HG03521 (cell line): ENCODE measurements around the gene SLC35F2.
"Not testable (repeated sequence)": the region's sequence is repeated elsewhere in the genome, so short reads cannot be mapped to it uniquely, and the experiment has no call there.

Experiments
- ATAC-seq: cut with Tn5 transposase; IDR thresholded peaks from one replicate; pipeline ENCODE4 v1.9.1; 2021; ENCODE audit warnings: mild to moderate bottlenecking, moderate library complexity; ENCODE audit not compliant: unreplicated experiment

Gene SLC35F2

DNA sequence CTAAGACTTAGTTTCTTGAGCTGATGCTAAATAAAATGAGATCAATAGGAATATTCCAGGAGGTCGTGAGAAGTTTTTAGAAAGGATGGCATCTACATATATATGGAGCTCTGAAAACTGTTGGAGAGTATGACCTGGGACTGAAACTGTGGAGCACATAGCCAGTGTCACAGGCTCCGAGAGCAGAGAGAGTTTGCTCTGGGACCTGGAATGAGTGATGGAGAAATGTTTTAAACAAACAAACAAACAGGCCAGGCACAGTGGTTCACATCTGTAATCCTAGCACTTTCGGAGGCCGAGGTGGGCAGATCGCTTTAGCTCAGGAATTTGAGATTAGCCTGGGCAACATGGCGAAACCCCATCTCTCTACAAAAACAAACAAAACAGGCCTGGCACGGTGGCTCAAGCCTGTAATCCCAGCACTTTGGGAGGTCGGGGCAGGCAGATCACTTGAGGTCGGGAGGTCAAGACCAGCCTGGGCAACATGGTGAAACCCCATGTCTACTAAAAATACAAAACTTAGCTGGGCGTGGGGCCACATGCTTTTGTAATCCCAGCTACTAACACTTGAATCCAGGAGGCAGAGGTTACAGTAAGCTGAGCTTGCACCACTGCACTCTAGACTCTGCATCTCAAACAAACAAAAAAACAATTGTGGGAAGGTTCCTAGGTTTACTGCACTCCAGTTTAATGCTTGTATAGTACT is 67.1 kb downstream of the SLC35F2 start:
- no peak for ATAC-seq

GRCh38 chr11:107789767-107790166 is 68.8 kb downstream of the SLC35F2 start:
- no peak for ATAC-seq

GRCh38 chr11:107787733-107788132 is 70.9 kb downstream of the SLC35F2 start:
- no peak for ATAC-seq

GRCh38 chr11:107785401-107785800 is 73.2 kb downstream of the SLC35F2 start:
- no peak for ATAC-seq

GRCh38 chr11:107783121-107783520 is 75.5 kb downstream of the SLC35F2 start:
- no peak for ATAC-seq

DNA sequence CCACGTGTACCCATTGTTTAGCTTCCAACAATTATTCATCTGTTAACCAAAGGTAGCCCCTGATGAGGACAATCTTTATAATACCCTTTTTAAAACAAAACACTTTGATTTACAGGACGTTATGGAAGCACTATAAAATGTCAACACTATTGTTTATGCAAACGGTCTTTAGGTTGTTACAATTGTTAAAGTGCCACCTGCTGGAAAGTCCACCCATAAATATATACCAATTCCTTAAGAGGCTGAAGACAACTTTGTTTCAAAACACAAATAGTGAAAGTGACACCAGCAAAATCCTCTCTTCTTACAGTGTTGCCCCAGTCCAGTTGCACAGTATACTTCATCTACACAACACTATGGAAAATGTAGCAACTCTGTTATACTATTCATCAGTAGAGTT is 77.8 kb downstream of the SLC35F2 start:
- ATAC-seq, result no peak

DNA sequence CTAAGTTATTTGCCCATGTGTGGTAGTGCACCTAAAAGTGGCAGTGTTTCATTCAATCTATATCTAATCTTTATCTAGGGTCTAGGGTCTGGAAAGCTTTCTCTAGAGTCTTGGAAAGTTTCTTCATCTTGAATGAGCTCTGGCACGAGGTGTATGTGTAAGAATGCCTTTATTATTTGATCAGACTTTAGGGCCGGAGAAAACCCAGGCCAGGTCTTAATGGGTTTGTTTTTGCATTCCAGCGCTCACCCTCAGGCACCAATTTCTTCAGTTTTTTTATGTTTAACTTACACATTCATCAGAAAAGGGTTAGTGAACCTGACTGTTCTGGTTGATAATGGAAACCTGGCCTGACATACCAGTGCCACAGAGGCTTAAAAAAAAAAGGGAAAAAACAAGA is 78.5 kb downstream of the SLC35F2 start:
- ATAC-seq, result no peak

GRCh38 chr11:107778839-107779517 is 79.6 kb downstream of the SLC35F2 start:
- no peak for ATAC-seq

- ATAC-seq, result no peak
These were observed 81.5 kb downstream of the SLC35F2 start for GRCh38 chr11:107777110-107777509.

DNA sequence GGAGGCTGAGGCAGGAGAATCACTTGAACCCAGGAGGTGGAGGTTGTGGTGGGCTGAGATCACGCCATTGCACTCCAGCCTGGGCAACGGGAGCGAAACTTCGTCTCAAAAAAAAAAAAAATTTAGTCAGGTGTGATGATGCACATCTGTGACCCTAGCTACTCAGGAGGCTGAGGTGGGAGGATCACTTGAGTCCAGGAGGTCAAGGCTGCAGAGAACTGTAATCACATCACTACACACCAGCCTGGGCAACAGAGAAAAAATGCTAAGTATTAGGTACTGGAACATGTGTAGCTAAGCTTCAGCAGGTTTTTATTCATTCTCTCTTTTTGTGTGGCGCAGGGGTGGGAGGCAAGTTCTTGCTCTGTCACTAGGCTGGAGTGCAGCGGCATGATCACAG is 82.5 kb downstream of the SLC35F2 start:
- ATAC-seq, result no peak

GRCh38 chr11:107770551-107770951 is 88.0 kb downstream of the SLC35F2 start:
- ATAC-seq, result no peak

DNA sequence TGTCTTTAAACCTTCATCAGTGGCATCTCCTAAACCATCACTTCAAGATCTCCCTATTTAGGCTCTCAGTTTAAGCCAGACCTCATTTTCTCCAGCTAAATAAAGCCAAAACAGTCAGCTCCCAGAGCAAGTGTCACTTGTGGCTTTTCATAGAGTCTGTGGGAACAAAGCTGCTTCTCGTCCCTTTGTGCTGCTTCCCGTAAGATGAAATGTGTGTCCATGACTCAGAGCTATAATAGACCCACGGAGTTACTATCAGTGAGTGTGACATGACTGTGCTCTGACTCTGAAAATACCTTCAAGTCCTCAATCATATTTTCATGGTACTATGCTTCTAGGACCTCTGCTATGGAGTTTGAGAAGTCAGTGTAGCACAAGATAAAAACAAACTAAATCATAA is 89.4 kb downstream of the SLC35F2 start:
- no peak for ATAC-seq

GRCh38 chr11:107758719-107759355 is 99.8 kb downstream of the SLC35F2 start:
- ATAC-seq, result not testable (repeated sequence)

GRCh38 chr11:107757661-107758060 is 100.9 kb downstream of the SLC35F2 start:
- no peak for ATAC-seq

DNA sequence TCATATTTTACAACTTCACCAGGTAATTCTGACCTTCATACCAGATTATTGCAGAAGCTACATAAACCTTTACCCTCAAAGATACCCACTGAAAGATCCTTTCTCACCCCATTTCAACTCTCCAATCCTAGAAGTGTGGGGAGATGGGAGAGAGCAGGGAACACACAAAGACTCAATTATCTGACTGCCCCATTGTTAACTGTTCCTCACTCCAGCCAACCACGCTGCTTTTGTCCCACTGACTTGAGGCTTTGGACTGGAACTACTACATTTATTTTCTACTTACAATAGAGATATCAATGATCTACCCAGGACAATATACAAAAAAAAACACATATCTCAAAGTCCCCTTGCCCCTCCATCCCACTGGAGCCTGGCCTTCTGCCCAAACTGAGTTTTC is 102.0 kb downstream of the SLC35F2 start:
- ATAC-seq, result no peak

DNA sequence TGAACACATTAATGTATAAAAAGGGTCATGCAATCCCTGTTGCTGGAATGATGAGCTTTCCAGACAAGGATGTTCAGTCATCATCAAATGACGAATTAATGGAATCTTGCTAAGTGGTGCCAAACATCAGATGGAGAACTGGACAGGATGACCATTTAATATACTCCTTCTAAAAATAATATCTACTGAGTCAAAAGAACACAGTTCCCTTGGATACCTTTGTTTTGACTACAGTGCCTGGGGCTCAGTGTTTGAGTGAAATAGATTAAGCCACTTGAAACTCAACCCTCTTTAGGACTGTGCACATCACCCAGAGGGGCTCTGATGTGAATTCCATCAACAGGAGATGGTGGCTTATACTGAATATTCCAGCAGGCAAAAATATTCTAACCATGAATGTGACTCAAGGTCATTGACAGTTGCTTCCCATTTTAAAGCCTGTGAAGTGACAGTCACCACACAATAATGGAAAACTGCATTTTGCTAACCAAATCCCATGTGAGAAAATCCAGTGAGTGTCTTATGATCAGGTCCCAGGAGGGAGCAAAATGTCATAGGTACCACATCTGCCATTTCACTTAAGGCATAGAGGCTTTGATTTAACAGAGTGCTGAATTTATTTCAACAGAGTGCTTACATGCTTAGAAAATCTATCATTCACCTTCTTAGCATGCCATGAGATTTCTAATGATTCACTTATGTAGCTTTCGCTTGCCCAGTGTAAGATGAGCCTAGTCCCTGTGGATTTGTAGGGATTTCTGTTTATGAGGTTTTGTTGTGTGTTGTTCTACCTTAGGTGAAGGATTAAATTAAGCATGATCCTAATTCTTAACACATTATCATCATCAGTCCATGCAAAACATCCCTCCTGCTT is 105.4 kb downstream of the SLC35F2 start:
- no peak for ATAC-seq

GRCh38 chr11:107752508-107752907 is 106.1 kb downstream of the SLC35F2 start:
- no peak for ATAC-seq

DNA sequence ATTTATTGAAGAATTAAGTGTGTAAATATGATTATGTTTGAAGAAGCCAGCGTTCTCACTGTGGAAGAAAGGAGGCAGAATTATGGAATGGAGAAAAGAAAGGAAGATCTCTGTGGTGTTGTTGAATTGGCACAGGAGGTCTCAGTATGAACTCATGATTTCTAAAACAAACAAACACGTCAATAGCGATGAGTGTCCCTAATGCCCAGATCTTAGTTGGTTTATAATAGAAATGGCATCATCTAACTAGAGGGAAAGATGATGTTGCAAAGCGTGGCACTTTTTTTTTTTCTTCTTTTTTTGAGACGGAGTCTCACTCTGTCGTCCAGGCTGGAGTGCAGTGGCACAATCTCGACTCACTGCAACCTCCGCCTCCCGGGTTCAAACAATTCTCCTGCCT is 107.5 kb downstream of the SLC35F2 start:
- no peak for ATAC-seq

DNA sequence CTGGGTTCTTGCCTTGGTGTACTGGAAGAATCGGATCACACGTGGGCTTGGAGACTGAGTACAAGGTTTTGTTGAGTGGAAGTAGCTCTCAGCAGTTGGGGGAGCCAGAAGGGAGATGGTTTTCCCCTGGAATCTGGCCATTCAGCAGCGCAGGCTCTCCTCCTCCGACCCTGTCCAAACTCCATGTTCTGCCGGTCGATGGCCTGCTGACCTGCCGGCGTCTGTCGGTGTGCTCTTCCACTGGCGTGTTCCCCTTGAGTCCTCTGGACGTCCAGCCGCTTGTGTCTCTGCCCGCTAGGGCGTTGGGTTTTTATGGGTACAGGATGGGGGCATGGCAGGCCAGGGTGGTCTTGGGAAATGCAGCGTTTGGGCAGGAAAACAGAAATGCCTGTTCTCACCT is 108.3 kb downstream of the SLC35F2 start:
- no peak for ATAC-seq

- no peak for ATAC-seq
These were observed 111.0 kb downstream of the SLC35F2 start for GRCh38 chr11:107747622-107748021.

DNA sequence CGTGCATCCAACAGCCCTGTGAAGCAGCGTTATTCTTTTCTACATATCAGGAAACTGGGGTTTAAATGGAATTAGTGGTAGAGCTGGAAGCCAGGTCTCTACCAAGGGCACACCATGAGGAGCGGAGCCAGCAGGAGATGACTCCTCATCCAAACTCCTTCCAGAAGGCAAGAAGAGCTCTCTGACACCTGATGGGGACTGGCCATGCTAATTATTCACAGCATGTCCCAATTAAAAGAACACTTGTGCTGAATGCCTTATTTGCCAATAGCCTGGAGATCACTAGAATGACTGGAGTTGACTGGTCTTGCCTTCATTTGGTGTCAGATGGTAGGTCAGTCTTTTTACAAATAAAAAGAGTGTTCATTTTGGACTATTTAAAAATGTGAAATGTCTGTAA is 113.9 kb downstream of the SLC35F2 start:
- ATAC-seq, result no peak
